Measurements from ENCODE around the gene MAPT. TPM values are rescaled to one million over a fixed set of nuclear protein-coding genes. Genes with fewer than 3 reads are reported as not detected.

The MAPT gene
- total RNA-seq = under 0.01 TPM in 2 replicates

GRCh38 chr17:45894022-45894784 is at the start of gene MAPT:
Gene MAPT (plus strand): TSS chr17:45894554. CDS start chr17:45962338, 67,784 bp downstream.

DNA sequence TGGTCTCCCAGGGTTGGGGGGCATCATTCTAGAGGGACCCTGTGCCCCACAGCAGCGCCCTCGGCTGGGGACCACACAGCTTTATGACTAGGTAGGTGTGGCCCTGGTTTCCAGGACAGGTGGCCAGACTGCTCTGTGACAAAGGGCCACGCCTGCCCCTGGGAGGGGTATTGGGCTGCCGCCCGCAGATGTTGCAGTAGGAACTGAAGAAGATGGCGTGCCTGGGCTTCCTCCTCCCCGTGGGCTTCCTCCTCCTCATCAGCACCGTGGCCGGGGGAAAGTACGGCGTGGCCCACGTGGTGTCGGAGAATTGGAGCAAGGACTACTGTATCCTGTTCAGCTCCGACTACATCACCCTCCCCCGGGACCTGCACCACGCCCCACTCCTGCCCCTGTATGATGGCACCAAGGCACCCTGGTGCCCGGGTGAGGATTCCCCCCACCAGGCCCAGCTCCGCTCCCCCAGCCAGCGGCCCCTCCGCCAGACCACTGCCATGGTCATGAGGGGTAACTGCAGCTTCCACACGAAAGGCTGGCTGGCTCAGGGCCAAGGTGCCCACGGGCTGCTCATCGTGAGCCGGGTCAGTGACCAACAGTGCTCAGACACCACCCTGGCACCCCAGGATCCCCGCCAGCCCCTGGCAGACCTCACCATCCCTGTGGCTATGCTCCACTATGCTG is 49.5 kb upstream of the MAPT start, which contains the start of gene SPPL2C:
Gene SPPL2C (plus strand): TSS at position 187 of the 681 bp plus-strand sequence. CDS start 26 bp downstream, at position 213.

GRCh38 chr17:45998987-45999899 is 104.9 kb downstream of the MAPT start, which contains the start of gene STH:
Gene STH (plus strand): TSS chr17:45999250. CDS start chr17:45999280, 30 bp downstream.

Other genes starting within 250 kb of the MAPT start
- gene CRHR1, start 110.2 kb upstream of the MAPT start, total RNA-seq = not detected in 2 replicates
- gene SPPL2C, start 49.7 kb upstream of the MAPT start, total RNA-seq = not detected in 2 replicates
- not detected in 2 replicates for gene STH, start 104.7 kb downstream of the MAPT start, total RNA-seq